IMR-90 (cell line): Measurements from ENCODE around the gene DSN1.

Source experiments
- BHLHE40 ChIP-seq: fragments of 150-350 bp; IDR thresholded peaks from 2 replicates; pipeline ENCODE4 v1.6.1; 2016; ENCODE audit warnings: mild to moderate bottlenecking, low read depth, low read length
- CHD1 ChIP-seq: IDR thresholded peaks from 2 replicates; pipeline ENCODE4 v1.6.1; 2012; ENCODE audit warnings: low read depth, low read length, improper control_type of control experiment
- CTCF ChIP-seq: conservative IDR thresholded peaks from 2 replicates; pipeline ENCODE4 v1.5.1; 2012; ENCODE audit warnings: mild to moderate bottlenecking, low read depth, low read length, improper control_type of control experiment
- FOS ChIP-seq: fragments of 150-350 bp; IDR thresholded peaks from 2 replicates; pipeline ENCODE4 v1.6.1; 2016; ENCODE audit warnings: low read depth, low read length
- MAFK ChIP-seq: IDR thresholded peaks from 2 replicates; pipeline ENCODE4 v1.6.1; 2012; ENCODE audit warnings: low read depth, low read length, improper control_type of control experiment
- MAZ ChIP-seq: IDR thresholded peaks from 2 replicates; pipeline ENCODE4 v1.6.1; 2012; ENCODE audit warnings: low read depth, mild to moderate bottlenecking, low read length, improper control_type of control experiment, moderate library complexity, borderline replicate concordance
- NFE2L2 ChIP-seq: fragments of 150-350 bp; IDR thresholded peaks from 2 replicates; pipeline ENCODE4 v1.6.1; 2016; ENCODE audit warnings: low read depth, mild to moderate bottlenecking, low read length
- POLR2A ChIP-seq: IDR thresholded peaks from 2 replicates; pipeline ENCODE4 v1.6.1; 2012; ENCODE audit warnings: mild to moderate bottlenecking, low read depth, low read length
- RAD21 ChIP-seq: IDR thresholded peaks from 2 replicates; pipeline ENCODE4 v1.6.1; 2012; ENCODE audit warnings: low read length, improper control_type of control experiment
- RCOR1 ChIP-seq: IDR thresholded peaks from 2 replicates; pipeline ENCODE4 v1.6.1; 2012; ENCODE audit warnings: mild to moderate bottlenecking, low read length, improper control_type of control experiment; ENCODE audit not compliant: insufficient replicate concordance
- RFX5 ChIP-seq: IDR thresholded peaks from 2 replicates; pipeline ENCODE4 v1.8.0; 2012; ENCODE audit warnings: low read depth, mild to moderate bottlenecking, low read length, moderate library complexity
- SMC3 ChIP-seq: fragments of 150-350 bp; IDR thresholded peaks from 2 replicates; pipeline ENCODE4 v1.6.1; 2016; ENCODE audit warnings: low read depth, mild to moderate bottlenecking, antibody characterized with exemption, low read length, moderate library complexity
- TF ChIP-seq, protein P1 (sequence below): fragments of 150-350 bp; IDR thresholded peaks from 2 replicates; pipeline ENCODE4 v1.6.1; 2017; ENCODE audit warnings: mild to moderate bottlenecking, antibody characterized with exemption, low read length, low read depth

GRCh38 chr20:36737183-36737499 is 36.4 kb downstream of the DSN1 start:
- TF ChIP-seq CTCF, result no peak
- TF ChIP-seq POLR2A, result no peak
- no peak for TF ChIP-seq RAD21
- no peak for TF ChIP-seq MAZ
- TF ChIP-seq NFE2L2, result no peak
- TF ChIP-seq, protein P1, sequence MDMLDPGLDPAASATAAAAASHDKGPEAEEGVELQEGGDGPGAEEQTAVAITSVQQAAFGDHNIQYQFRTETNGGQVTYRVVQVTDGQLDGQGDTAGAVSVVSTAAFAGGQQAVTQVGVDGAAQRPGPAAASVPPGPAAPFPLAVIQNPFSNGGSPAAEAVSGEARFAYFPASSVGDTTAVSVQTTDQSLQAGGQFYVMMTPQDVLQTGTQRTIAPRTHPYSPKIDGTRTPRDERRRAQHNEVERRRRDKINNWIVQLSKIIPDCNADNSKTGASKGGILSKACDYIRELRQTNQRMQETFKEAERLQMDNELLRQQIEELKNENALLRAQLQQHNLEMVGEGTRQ, result no peak
- no peak for TF ChIP-seq SMC3
- TF ChIP-seq RFX5, result no peak
- no peak for TF ChIP-seq CHD1
- TF ChIP-seq MAFK, result no peak
- no peak for TF ChIP-seq RCOR1
- TF ChIP-seq FOS, result no peak
- no peak for TF ChIP-seq BHLHE40
